HT1080 (cell line): ENCODE results near the gene CABLES2. TPM values are rescaled to one million over a fixed set of nuclear protein-coding genes. Genes with fewer than 3 reads are reported as not detected.
"Not testable (repeated sequence)": the region's sequence is repeated elsewhere in the genome, so short reads cannot be mapped to it uniquely, and the experiment has no call there.

Experiments
- DNase-seq: peaks from one replicate; pipeline ENCODE4 v3.0.0-alpha.2; 2015; ENCODE audit warnings: low read depth
- total RNA-seq: library from RNA; depleted of rRNA; stranded (reverse); fragments of >200 nt; shearing (Covaris generic); gene quantifications from 2 replicates; pipeline ENCODE4 v1.2.3, GENCODE V29; 2014

CABLES2 gene
- total RNA-seq, 1 experiment from 2014 or later: 2.9 TPM

DNA sequence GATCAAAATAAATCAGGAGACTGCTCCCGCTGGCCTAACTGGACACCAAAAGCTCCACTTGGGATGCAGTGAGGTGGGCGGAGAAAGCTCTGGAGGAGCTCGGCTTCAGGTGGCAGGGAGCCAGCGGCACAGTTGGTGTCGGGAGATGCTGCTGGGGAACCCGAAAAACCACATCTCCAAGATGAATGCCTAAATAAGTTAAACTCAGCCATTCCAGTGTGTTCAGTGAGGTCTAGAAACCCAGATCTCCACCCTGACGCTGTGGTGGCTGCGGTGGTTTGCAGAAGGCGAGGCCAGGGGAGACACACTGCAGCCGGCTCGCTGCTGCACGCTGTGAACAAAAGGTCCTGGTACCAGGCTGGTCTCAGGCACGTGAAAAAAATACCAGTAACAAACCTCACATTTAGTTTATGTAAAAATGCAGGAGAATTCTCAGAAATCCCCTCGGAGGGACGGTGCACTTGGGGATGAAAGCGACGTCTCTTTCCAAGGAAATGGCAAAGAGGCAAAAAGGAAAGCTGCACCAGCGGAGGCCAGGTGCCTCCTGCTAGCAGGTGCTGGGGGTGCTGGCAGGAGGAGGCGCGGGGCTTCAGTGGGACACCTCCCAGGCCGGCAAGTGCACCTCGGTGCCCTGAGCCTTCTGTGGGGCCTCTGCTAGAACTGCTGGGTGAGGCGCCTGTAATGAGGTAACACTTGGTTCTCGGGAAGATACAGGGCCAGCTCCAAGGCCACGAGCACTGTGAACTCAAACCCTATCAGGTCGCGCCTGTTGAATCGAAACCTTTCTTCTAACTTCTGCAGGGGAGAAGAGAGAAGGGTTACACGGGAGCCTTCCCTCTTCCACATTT is 16.5 kb downstream of the CABLES2 start:
- DNase-seq: no peak

DNA sequence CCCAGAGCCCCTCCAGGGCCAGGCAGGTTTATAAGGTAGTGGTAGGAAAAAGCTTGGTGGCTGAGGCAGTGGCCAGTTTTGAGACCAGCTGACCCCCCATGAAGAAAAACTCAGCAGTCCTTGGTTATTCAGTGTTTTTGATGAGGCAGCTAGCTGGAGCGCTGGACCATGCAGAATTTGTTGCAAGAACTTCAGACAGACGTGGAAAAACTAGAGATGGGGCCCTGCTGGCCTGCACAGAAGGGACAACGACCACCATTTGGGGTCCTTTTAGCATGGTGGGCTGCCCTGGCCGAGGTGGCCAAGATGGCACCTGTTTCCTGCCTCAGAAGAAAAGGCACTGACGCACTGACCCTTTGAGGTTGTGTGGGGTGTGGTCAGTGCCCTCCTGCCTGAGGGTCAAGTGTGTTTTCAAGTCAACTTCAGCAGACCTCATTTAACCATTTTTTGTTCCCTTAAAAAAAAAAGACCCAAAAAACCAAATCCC is 17.4 kb downstream of the CABLES2 start:
- DNase-seq: no peak

GRCh38 chr20:62388839-62389600 is 18.1 kb downstream of the CABLES2 start:
- no peak for DNase-seq

- peak; percentile 58 for DNase-seq
These were observed 19.0 kb downstream of the CABLES2 start for GRCh38 chr20:62387933-62388635.

- no peak for DNase-seq
These were observed 19.7 kb downstream of the CABLES2 start for GRCh38 chr20:62387219-62387913.

DNA sequence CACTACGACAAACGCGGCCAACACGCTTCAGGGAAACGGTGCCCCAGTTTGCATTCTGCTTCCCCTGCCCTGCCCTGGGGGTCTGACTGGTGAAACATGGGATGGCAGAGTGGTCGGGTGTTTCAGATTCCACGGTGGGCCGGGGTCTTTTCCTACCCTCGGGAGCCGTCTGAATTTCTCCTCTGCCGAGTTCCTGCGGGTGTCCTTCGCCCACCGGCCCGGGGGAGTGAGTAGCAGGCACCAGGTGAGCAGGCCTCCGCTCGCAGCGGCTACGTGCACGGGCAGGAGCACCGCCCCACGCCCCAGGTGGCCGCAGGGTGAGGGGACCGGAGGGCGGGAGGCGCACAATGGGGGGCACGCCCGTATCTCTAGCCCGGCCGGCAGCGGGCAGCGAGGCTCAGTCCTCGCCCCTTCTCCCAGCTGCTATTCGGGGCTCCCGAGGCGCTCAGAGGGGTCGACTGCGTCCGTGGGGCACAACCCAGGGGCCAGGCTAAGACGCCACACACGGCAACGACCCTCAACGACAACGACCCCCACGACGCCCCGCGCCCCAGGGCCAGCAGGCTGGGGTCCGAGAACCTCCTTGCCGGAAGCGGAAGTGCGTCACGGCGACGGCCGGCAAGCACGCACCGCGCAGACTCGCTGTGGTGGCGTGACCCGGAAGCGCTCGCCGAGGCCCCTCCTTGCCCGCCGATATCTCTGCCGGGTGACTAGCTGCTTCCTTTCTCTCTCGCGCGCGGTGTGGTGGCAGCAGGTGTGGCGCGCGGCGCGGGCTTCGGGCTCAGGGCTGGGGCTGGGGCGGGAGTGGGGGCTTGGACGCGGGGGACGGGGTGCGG is 20.5 kb downstream of the CABLES2 start, which contains the start of gene RPS21:
Gene RPS21 (plus strand): TSS at position 721 of the 836 bp plus-strand sequence. CDS start 236 bp downstream, outside the sequence.
- DNase-seq: peak; percentile 91

DNA sequence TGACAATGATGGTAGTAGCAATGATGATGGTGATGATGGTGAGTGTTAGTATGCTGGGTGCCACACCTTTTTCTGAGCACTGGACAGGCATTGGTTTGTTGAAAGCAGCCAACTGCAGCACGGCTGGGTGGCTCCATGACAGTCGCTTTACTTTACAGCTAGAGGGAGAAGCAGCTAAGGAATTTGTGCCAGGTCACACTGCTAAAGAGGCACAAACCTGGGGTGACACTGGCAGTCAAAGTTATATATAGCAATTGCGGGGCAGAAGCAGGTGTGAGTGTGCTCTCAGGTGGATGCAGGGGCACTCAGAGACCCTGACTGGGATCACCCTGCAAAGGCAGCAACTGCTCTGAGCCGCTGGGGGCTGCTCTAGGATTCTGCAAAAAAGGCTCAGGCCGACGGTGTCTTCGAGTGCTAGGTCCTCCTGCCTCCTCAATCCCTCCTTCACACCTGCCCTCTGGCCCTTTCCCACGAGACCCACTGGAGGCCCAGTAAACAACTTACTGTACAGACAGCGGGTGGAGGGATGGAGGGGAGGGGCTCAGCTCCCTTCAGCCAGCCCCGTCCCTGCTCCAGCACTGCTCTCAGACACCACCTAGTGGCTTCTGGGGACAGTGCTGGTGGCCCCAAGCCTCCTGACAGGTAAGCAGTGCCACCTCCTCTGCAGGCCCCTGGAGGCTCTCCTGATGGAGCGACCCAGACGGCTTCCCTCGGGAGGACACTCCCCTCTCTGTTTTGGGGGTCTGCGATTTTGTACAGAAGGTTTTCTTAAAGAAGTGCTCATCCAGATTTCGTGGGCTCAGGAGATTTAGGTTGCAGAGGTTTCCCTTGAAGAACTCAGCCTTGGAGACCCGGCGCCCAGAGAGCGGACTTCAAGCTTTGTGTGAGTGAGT is 24.5 kb downstream of the CABLES2 start:
- peak; percentile 72 for DNase-seq

GRCh38 chr20:62381842-62382241 is 25.2 kb downstream of the CABLES2 start:
- no peak for DNase-seq

GRCh38 chr20:62381202-62381797 is 25.8 kb downstream of the CABLES2 start:
- DNase-seq: peak; percentile 82

- no peak for DNase-seq
These were observed 28.9 kb downstream of the CABLES2 start for GRCh38 chr20:62378215-62378614.

DNA sequence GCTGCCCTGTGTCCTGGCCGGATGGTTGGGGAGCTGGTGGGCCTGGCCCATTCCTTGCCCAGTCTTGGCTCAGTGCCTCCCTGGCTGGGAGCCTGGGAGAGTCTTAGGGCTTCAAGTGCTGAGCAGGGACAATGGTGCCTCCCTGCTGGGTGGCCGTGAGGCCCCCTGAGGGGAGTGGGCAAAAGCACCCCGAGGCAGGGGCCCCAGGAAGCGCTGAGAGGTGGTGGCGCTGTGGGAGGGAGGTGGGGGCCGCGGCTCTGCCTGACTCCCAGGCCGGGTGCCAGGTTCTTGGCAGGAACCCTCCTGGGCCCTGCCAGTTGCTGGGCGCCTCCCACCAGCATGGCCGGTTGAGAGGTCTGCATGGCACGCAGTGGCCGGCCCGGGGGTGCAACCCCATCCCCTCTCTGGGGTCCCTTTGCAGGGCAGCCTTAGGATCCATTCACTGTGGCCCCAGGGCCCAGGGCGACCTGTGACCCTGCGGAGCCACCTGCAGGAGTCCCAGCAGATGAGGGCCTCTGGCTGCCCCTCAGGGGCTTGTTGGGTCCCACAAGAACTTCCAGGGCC is 29.4 kb downstream of the CABLES2 start:
- DNase-seq: no peak

DNA sequence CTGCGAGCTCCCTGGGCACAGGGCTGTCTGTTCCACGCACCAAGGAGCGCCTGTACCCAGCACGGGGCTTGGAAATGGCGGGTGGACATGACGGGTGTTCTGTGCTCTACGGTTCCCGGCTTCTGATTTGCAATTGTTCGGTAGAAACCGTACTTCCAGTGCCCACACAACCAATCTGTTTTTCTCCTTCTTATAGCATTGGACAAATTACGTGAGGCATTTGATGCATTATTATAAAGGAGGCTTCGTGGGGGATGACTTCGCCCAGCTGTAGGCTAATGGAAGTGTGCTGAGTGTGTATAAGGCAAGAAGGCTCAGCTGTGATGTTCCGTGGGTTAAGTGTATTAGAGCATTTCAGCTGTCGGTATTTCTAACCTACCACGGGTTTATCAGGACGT is 30.0 kb downstream of the CABLES2 start:
- no peak for DNase-seq

GRCh38 chr20:62376112-62377063 is 30.7 kb downstream of the CABLES2 start:
- peak; percentile 50 for DNase-seq

- no peak for DNase-seq
These were observed 32.5 kb downstream of the CABLES2 start for GRCh38 chr20:62374331-62375152.

- not testable (repeated sequence) for DNase-seq
These were observed 33.4 kb downstream of the CABLES2 start for GRCh38 chr20:62373631-62374179.
